Neural cell (in vitro differentiated cells): Measurements from ENCODE around the gene PDE8A. TPM values are rescaled to one million over a fixed set of nuclear protein-coding genes. Genes with fewer than 3 reads are reported as not detected.

Source experiments
- H2AFZ ChIP-seq: fragments of 200-600, 300-800 bp; sonication (generic), shearing (Covaris generic); 2 replicates; pipeline ENCODE4 v1.6.0; 2014; ENCODE audit warnings: low read depth, mild to moderate bottlenecking, antibody characterized with exemption, low read length, moderate library complexity
- H3F3A ChIP-seq: fragments of 200-600 bp; shearing (Covaris generic); 2 replicates; pipeline ENCODE4 v1.6.1; 2016; ENCODE audit warnings: mild to moderate bottlenecking, moderate library complexity, mixed read lengths, antibody characterized with exemption, low read length; ENCODE audit not compliant: insufficient read depth, poor library complexity, severe bottlenecking
- H3K27ac ChIP-seq: fragments of 200-600, 300-800 bp; sonication (generic), shearing (Covaris generic); 2 replicates; pipeline ENCODE4 v1.5.1; 2014; ENCODE audit warnings: mild to moderate bottlenecking, low read length, moderate library complexity
- H3K27me3 ChIP-seq: fragments of 300-800, 200-600 bp; sonication (generic), shearing (Covaris generic); 2 replicates; pipeline ENCODE4 v1.6.0; 2014; ENCODE audit warnings: mild to moderate bottlenecking, low read depth, low read length, moderate library complexity; ENCODE audit not compliant: insufficient read depth
- H3K36me3 ChIP-seq: fragments of 300-800, 200-600 bp; sonication (generic), shearing (Covaris generic); 2 replicates; pipeline ENCODE4 v1.5.1; 2014; ENCODE audit warnings: mild to moderate bottlenecking, antibody characterized with exemption, low read length, moderate library complexity; ENCODE audit not compliant: insufficient read depth
- H3K4me2 ChIP-seq: fragments of 300-800, 200-600 bp; sonication (generic), shearing (Covaris generic); 2 replicates; pipeline ENCODE4 v1.6.0; 2014; ENCODE audit warnings: mild to moderate bottlenecking, low read length
- H3K4me3 ChIP-seq: fragments of 300-800, 200-600 bp; sonication (generic), shearing (Covaris generic); 2 replicates; pipeline ENCODE4 v1.5.1; 2014; ENCODE audit warnings: mild to moderate bottlenecking, low read length, moderate library complexity
- H3K79me2 ChIP-seq: fragments of 200-600 bp; shearing (Covaris generic); replicated peaks from 2 replicates; pipeline ENCODE4 v1.6.0; 2014; ENCODE audit warnings: mild to moderate bottlenecking, low read length, moderate library complexity; ENCODE audit not compliant: insufficient read depth
- H3K9ac ChIP-seq: fragments of 300-800, 200-600 bp; sonication (generic), shearing (Covaris generic); 2 replicates; pipeline ENCODE4 v1.6.1; 2016; ENCODE audit warnings: mild to moderate bottlenecking, low read length, mixed read lengths
- H3K9me2 ChIP-seq: fragments of 200-600 bp; shearing (Covaris generic); 2 replicates; pipeline ENCODE4 v1.6.1; 2016; ENCODE audit warnings: mild to moderate bottlenecking, low read length, mixed read lengths; ENCODE audit not compliant: insufficient read depth
- H3K9me3 ChIP-seq: fragments of 200-600, 300-800 bp; sonication (generic), shearing (Covaris generic); 2 replicates; pipeline ENCODE4 v1.6.1; 2016; ENCODE audit warnings: mild to moderate bottlenecking, mixed run types, low read length, moderate library complexity, mixed read lengths
- H4K20me1 ChIP-seq: fragments of 200-600 bp; shearing (Covaris generic); 2 replicates; pipeline ENCODE4 v1.6.1; 2016; ENCODE audit warnings: mild to moderate bottlenecking, mixed run types; ENCODE audit not compliant: insufficient read depth
- CTCF ChIP-seq: fragments of 450-650 bp; IDR thresholded peaks from 2 replicates; pipeline ENCODE4 v1.5.1; 2014; ENCODE audit warnings: antibody characterized with exemption, mild to moderate bottlenecking, moderate library complexity; ENCODE audit not compliant: poor library complexity, severe bottlenecking
- EP300 ChIP-seq: fragments of 450-650 bp; conservative IDR thresholded peaks from 2 replicates; pipeline ENCODE4 v1.6.1; 2014; ENCODE audit warnings: antibody characterized with exemption, mild to moderate bottlenecking, moderate library complexity; ENCODE audit not compliant: poor library complexity, severe bottlenecking
- EZH2 ChIP-seq: fragments of 200-600, 300-800 bp; shearing (Covaris generic), sonication (generic); IDR thresholded peaks from 2 replicates; pipeline ENCODE4 v1.6.1; 2014; ENCODE audit warnings: antibody characterized with exemption, low read length, borderline replicate concordance, mild to moderate bottlenecking; ENCODE audit not compliant: insufficient read depth, poor library complexity, severe bottlenecking
- MXI1 ChIP-seq: fragments of 450-650 bp; conservative IDR thresholded peaks from 2 replicates; pipeline ENCODE4 v1.6.1; 2014; ENCODE audit warnings: antibody characterized with exemption, mild to moderate bottlenecking; ENCODE audit not compliant: poor library complexity, severe bottlenecking
- POLR2AphosphoS5 ChIP-seq: IDR thresholded peaks from 2 replicates; pipeline ENCODE4 v1.6.1; 2012
- RAD21 ChIP-seq: fragments of 450-650 bp; conservative IDR thresholded peaks from 2 replicates; pipeline ENCODE4 v1.6.1; 2014; ENCODE audit warnings: antibody characterized with exemption, mild to moderate bottlenecking, moderate library complexity
- REST ChIP-seq: IDR thresholded peaks from 2 replicates; pipeline ENCODE4 v1.6.1; 2012; ENCODE audit warnings: borderline replicate concordance
- SMC3 ChIP-seq: fragments of 450-650 bp; conservative IDR thresholded peaks from 2 replicates; pipeline ENCODE4 v1.6.1; 2014; ENCODE audit warnings: antibody characterized with exemption, mild to moderate bottlenecking, moderate library complexity; ENCODE audit not compliant: poor library complexity
- TAF1 ChIP-seq: IDR thresholded peaks from 2 replicates; pipeline ENCODE4 v1.6.1; 2012; ENCODE audit warnings: low read depth
- polyA plus RNA-seq: library from polyadenylated mRNA; depleted of rRNA; stranded (reverse); fragments of >200 nt; gene quantifications from 2 replicates; pipeline ENCODE4 v1.2.3, GENCODE V29; 2014

PDE8A gene
- polyA plus RNA-seq, 1 donor from 2014 or later: 13.2 TPM

GRCh38 chr15:85099195-85099803, 117.6 kb downstream of the PDE8A start:
- no peak overlapping the region for H3K9ac ChIP-seq
- no peak overlapping the region for H3K4me3 ChIP-seq
- no peaks in the 10 kb centered on the region for H3F3A ChIP-seq
- H3K4me2 ChIP-seq: no peak overlapping the region
- no peaks in the 10 kb centered on the region for H4K20me1 ChIP-seq
- H3K9me3 ChIP-seq: no peaks in the 10 kb centered on the region
- no peaks in the 10 kb centered on the region for H3K36me3 ChIP-seq
- no peaks in the 10 kb centered on the region for H3K9me2 ChIP-seq
- H3K79me2 ChIP-seq: no peaks in the 10 kb centered on the region
- no peaks in the 10 kb centered on the region for H3K27me3 ChIP-seq
- no peak for TF ChIP-seq EZH2
- no peak for TF ChIP-seq TAF1
- TF ChIP-seq RAD21: no peak
- no peak overlapping the region for H2AFZ ChIP-seq
- H3K27ac ChIP-seq: no peak overlapping the region

GRCh38 chr15:85100186-85100937, 118.7 kb downstream of the PDE8A start:
- H3K9me3 ChIP-seq: no peaks in the 10 kb centered on the region
- TF ChIP-seq REST (no peak), TAF1 (no peak), EP300 (no peak), RAD21 (no peak), SMC3 (no peak), CTCF (no peak), MXI1 (no peak), EZH2 (no peak), POLR2AphosphoS5 (no peak)
- no peaks in the 10 kb centered on the region for H4K20me1 ChIP-seq
- H3K4me3 ChIP-seq: no peak overlapping the region
- H3K79me2 ChIP-seq: no peaks in the 10 kb centered on the region
- no peaks in the 10 kb centered on the region for H3K9me2 ChIP-seq
- no peaks in the 10 kb centered on the region for H3K36me3 ChIP-seq
- H3K27ac ChIP-seq: no peak overlapping the region
- H3K4me2 ChIP-seq: no peak overlapping the region
- no peaks in the 10 kb centered on the region for H3K27me3 ChIP-seq
- H2AFZ ChIP-seq: no peak overlapping the region
- no peaks in the 10 kb centered on the region for H3F3A ChIP-seq
- H3K9ac ChIP-seq: no peak overlapping the region
